ENCODE measurements around the gene AGBL3. TPM values are rescaled to one million over a fixed set of nuclear protein-coding genes. Genes with fewer than 3 reads are reported as not detected.

The AGBL3 gene
- polyA plus RNA-seq, 1 experiment, result 0.32 TPM

GRCh38 chr7:134949171-134949570 is 37.1 kb upstream of the AGBL3 start:
- CTCF ChIA-PET, result interaction anchor here (0.6 kb wide), 1 partner anchor 260 kb away, joined by 4 read pairs; no protein-coding TSS in a partner anchor

GRCh38 chr7:134954197-134955082 is 31.9 kb upstream of the AGBL3 start:
- DNase-seq (ENCODE audit: low read depth), result no peak
- Histone ChIP-seq H3K4me3 (ENCODE audit: low read depth, low read length) (no peak overlapping the region), H3K36me3 (ENCODE audit: control insufficient read depth, insufficient read depth, low read length) (peaks cover 39% of the 10 kb centered on the region), H3K27me3 (ENCODE audit: control insufficient read depth, insufficient read depth, low read length) (no peaks in the 10 kb centered on the region)
- CTCF ChIA-PET, result interaction anchor here (0.6 to 1.9 kb wide), 5 partner anchors 9 to 264 kb away, joined by 3 to 9 read pairs (median 3); no protein-coding TSS in a partner anchor
- TF ChIP-seq CTCF (IDR thresholded peaks at IDR 0.05; ENCODE audit: insufficient read depth, low read depth, low read length), result peak; percentile 36
- POLR2A ChIA-PET, result no interaction called here

More at GRCh38 chr7:134949171-134949570, 37.1 kb upstream of the AGBL3 start:
- Histone ChIP-seq H3K36me3 (ENCODE audit: control insufficient read depth, insufficient read depth, low read length) (peaks cover 27% of the 10 kb centered on the region), H3K27me3 (ENCODE audit: control insufficient read depth, insufficient read depth, low read length) (no peaks in the 10 kb centered on the region), H3K4me3 (ENCODE audit: low read depth, low read length) (no peak overlapping the region)
- POLR2A ChIA-PET, result interaction anchor here (0.7 kb wide), 1 partner anchor 302 kb away, joined by 11 read pairs; no protein-coding TSS in a partner anchor
- TF ChIP-seq CTCF (IDR thresholded peaks at IDR 0.05; ENCODE audit: insufficient read depth, low read depth, low read length), result no peak
- DNase-seq (ENCODE audit: low read depth), result no peak

- DNase-seq (ENCODE audit: low read depth), result no peak
- TF ChIP-seq CTCF (IDR thresholded peaks at IDR 0.05; ENCODE audit: insufficient read depth, low read depth, low read length), result no peak
- Histone ChIP-seq H3K4me3 (ENCODE audit: low read depth, low read length) (no peak overlapping the region), H3K27me3 (ENCODE audit: control insufficient read depth, insufficient read depth, low read length) (no peaks in the 10 kb centered on the region), H3K36me3 (ENCODE audit: control insufficient read depth, insufficient read depth, low read length) (peaks cover 32% of the 10 kb centered on the region)
- POLR2A ChIA-PET, result interaction anchor here (0.6 kb wide), 1 partner anchor 254 kb away, joined by 9 read pairs; no protein-coding TSS in a partner anchor
- CTCF ChIA-PET, result interaction anchor here (1.2 kb wide), 1 partner anchor 267 kb away, joined by 5 read pairs; no protein-coding TSS in a partner anchor
Measured at GRCh38 chr7:134957005-134957404, 29.3 kb upstream of the AGBL3 start.

- no peak for TF ChIP-seq CTCF (IDR thresholded peaks at IDR 0.05; ENCODE audit: insufficient read depth, low read depth, low read length)
- POLR2A ChIA-PET, result no interaction called here
Measured at GRCh38 chr7:134959810-134960209, 26.5 kb upstream of the AGBL3 start.

GRCh38 chr7:134962270-134962780 is 24.0 kb upstream of the AGBL3 start:
- POLR2A ChIA-PET, result no interaction called here
- TF ChIP-seq CTCF (IDR thresholded peaks at IDR 0.05; ENCODE audit: insufficient read depth, low read depth, low read length), result peak; percentile 17; the same call in 1 of the 2 replicates
- no peak overlapping the region for H3K4me3 ChIP-seq (ENCODE audit: low read depth, low read length)
- CTCF ChIA-PET, result interaction anchor here (0.6 kb wide), 1 partner anchor 65 kb away, joined by 3 read pairs; no protein-coding TSS in a partner anchor
- H3K27me3 ChIP-seq (ENCODE audit: control insufficient read depth, insufficient read depth, low read length), result no peaks in the 10 kb centered on the region
- no peak for DNase-seq (ENCODE audit: low read depth)
- peaks cover 39% of the 10 kb centered on the region for H3K36me3 ChIP-seq (ENCODE audit: control insufficient read depth, insufficient read depth, low read length)

More at GRCh38 chr7:134959810-134960209, 26.5 kb upstream of the AGBL3 start:
- Histone ChIP-seq H3K36me3 (ENCODE audit: control insufficient read depth, insufficient read depth, low read length) (peaks cover 31% of the 10 kb centered on the region), H3K4me3 (ENCODE audit: low read depth, low read length) (no peak overlapping the region), H3K27me3 (ENCODE audit: control insufficient read depth, insufficient read depth, low read length) (no peaks in the 10 kb centered on the region)
- no peak for DNase-seq (ENCODE audit: low read depth)
- CTCF ChIA-PET, result interaction anchor here (0.7 to 1.3 kb wide), 2 partner anchors 32 to 269 kb away, joined by 3 read pairs; no protein-coding TSS in a partner anchor

Measured in BJ (cell line).